KMS-11 (cell line): Measurements from ENCODE around the gene MPEG1.

Experiments used
- H2AFZ ChIP-seq: fragments of 200-600 bp; sonication (generic); 2 replicates; pipeline ENCODE4 v1.6.1; 2016; ENCODE audit warnings: antibody characterized with exemption, mixed run types, low read depth
- H3K27ac ChIP-seq: fragments of 200-600 bp; sonication (generic); 2 replicates; pipeline ENCODE4 v1.6.1; 2016; ENCODE audit warnings: mild to moderate bottlenecking, mixed run types
- H3K27me3 ChIP-seq: fragments of 200-600 bp; sonication (generic); 2 replicates; pipeline ENCODE4 v1.6.1; 2017; ENCODE audit warnings: mild to moderate bottlenecking, low read depth, mixed run types, moderate library complexity; ENCODE audit not compliant: insufficient read depth
- H3K36me3 ChIP-seq: fragments of 200-600 bp; sonication (generic); 2 replicates; pipeline ENCODE4 v1.6.1; 2017; ENCODE audit warnings: mild to moderate bottlenecking, mixed run types; ENCODE audit not compliant: insufficient read depth
- H3K4me1 ChIP-seq: fragments of 200-600 bp; sonication (generic); 2 replicates; pipeline ENCODE4 v1.6.1; 2016; ENCODE audit warnings: mild to moderate bottlenecking, low read depth, mixed run types; ENCODE audit not compliant: poor library complexity, severe bottlenecking
- H3K4me2 ChIP-seq: fragments of 200-600 bp; sonication (generic); 2 replicates; pipeline ENCODE4 v1.7.0; 2016; ENCODE audit warnings: mild to moderate bottlenecking, mixed run types
- H3K4me3 ChIP-seq: fragments of 200-600 bp; sonication (generic); IDR thresholded peaks from 2 replicates; pipeline ENCODE4 v1.6.1; 2017; ENCODE audit warnings: low read depth, low read length, mixed read lengths; ENCODE audit not compliant: insufficient read depth
- H3K79me2 ChIP-seq: fragments of 200-600 bp; sonication (generic); 2 replicates; pipeline ENCODE4 v1.6.1; 2016; ENCODE audit warnings: low read depth, mixed run types; ENCODE audit not compliant: insufficient read depth
- H3K9ac ChIP-seq: fragments of 200-600 bp; sonication (generic); 2 replicates; pipeline ENCODE4 v1.6.1; 2016; ENCODE audit warnings: mild to moderate bottlenecking, mixed run types
- H4K20me1 ChIP-seq: fragments of 200-600 bp; sonication (generic); 2 replicates; pipeline ENCODE4 v1.6.1; 2016; ENCODE audit warnings: mild to moderate bottlenecking, mixed run types; ENCODE audit not compliant: insufficient read depth
- CTCF ChIP-seq: fragments of 200-600 bp; sonication (generic); conservative IDR thresholded peaks from 2 replicates; pipeline ENCODE4 v1.6.1; 2017; ENCODE audit warnings: low read depth, mild to moderate bottlenecking, antibody characterized with exemption, low read length, moderate library complexity, mixed read lengths

Gene MPEG1

DNA sequence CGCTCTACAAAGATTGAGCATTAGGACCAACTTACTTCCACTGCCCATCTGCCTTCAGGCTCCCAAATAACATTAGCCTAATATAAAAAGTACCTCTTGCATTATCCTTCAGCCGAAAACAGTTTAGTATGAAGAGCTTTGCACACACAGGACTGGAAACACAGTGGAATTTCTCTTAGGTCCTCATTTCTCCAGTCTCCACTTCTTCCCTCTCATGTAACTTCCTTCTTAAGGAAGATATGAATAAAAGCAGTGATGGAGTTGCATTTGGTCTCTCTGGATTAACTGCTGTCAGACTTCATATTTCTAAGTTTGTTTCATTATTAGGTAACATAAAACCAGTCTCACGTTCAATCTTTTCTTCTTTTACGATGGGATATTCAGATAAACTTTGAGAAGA lies 5.6 kb upstream of the MPEG1 start:
- H4K20me1 ChIP-seq, result no peaks in the 10 kb centered on the region
- no peak overlapping the region for H2AFZ ChIP-seq
- H3K27me3 ChIP-seq, result no peaks in the 10 kb centered on the region
- H3K9ac ChIP-seq, result no peak overlapping the region
- H3K4me1 ChIP-seq, result peaks cover 5% of the 10 kb centered on the region
- no peak overlapping the region for H3K4me3 ChIP-seq
- no peak for TF ChIP-seq CTCF
- no peaks in the 10 kb centered on the region for H3K36me3 ChIP-seq
- H3K79me2 ChIP-seq, result no peaks in the 10 kb centered on the region
- H3K27ac ChIP-seq, result no peak overlapping the region
- H3K4me2 ChIP-seq, result no peak overlapping the region

- Histone ChIP-seq H3K9ac (no peak overlapping the region), H3K27ac (no peak overlapping the region), H3K4me3 (no peak overlapping the region), H3K27me3 (no peaks in the 10 kb centered on the region), H3K4me2 (peak overlapping the region; percentile 32; the same call in 1 of the 2 replicates), H3K4me1 (peaks cover 5% of the 10 kb centered on the region), H3K79me2 (no peaks in the 10 kb centered on the region), H4K20me1 (no peaks in the 10 kb centered on the region), H3K36me3 (no peaks in the 10 kb centered on the region), H2AFZ (peak overlapping the region; percentile 19; the same call in 1 of the 2 replicates)
- no peak for TF ChIP-seq CTCF
Measured at GRCh38 chr11:59216641-59217564, 4.2 kb upstream of the MPEG1 start.

DNA sequence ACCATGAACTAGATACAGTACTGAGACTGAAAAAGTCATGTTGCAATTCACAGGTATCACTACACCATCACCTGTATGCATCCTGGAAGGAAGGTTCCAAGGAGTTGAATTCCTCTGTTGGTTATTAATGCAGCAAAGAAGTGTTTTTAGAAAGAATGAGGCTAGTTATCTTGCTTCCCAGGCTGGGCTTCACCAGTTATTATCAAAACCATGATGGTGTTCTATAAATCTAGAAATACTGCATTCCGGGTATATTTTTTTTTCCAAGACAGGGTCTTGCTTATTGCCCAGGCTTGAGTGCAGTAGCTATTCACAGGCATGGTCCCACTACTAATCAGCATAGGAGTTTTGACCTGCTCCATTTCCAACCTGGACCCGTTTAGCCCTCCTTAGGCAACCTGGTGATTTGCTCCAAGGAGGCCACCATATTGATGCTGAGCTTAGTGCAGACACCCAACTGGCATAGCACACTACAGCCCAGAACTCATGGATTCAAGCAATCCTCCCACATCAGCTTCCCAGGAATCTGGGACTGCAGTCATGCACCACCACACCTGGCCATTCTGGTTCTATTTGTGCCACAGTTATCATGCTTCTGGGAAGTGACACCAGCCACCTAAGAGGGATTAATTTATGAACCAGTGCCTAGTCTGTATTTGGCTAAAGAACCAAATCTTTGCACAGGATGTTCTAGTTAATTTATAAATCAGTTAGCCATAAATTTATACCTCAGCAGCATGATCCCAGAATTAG lies 1.6 kb upstream of the MPEG1 start:
- Histone ChIP-seq H3K36me3 (no peaks in the 10 kb centered on the region), H3K9ac (no peak overlapping the region), H2AFZ (no peak overlapping the region), H3K4me2 (no peak overlapping the region), H3K4me1 (peaks cover 5% of the 10 kb centered on the region), H3K79me2 (no peaks in the 10 kb centered on the region), H3K27ac (no peak overlapping the region), H3K27me3 (no peaks in the 10 kb centered on the region), H3K4me3 (no peak overlapping the region), H4K20me1 (no peaks in the 10 kb centered on the region)
- TF ChIP-seq CTCF, result no peak

DNA sequence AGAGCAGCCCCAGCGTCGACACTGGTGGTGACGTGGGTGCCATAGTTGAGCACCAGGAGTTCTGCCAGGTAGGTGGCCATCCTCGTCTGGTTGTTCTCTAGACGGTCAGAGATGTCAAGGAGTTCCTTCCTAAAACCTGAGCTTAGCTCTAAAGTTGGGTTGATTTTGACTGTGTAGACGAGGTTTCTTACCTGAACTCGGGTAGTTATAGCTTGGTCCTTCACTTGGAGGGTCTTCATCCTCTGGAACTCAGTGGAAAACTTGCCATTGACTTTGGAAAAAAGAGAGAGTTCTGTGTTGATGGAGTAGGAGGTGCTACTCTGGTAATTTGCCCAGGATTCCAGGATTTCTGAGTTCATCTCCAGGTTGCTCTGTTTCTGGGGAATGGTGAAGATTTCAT lies 505 bp downstream of the MPEG1 start:
- Histone ChIP-seq H3K79me2 (no peaks in the 10 kb centered on the region), H3K36me3 (no peaks in the 10 kb centered on the region), H3K4me3 (no peak overlapping the region), H3K27ac (no peak overlapping the region), H3K4me1 (peaks cover 18% of the 10 kb centered on the region), H2AFZ (no peak overlapping the region), H3K4me2 (no peak overlapping the region), H3K27me3 (no peaks in the 10 kb centered on the region), H4K20me1 (no peaks in the 10 kb centered on the region), H3K9ac (no peak overlapping the region)
- no peak for TF ChIP-seq CTCF
